Colonic mucosa (tissue), 4 donors: ENCODE results near the gene FNDC3B. TPM values are rescaled to one million over a fixed set of nuclear protein-coding genes. Genes with fewer than 3 reads are reported as not detected.

ENCODE experiments used
- DNase-seq: peaks from one replicate; pipeline ENCODE4 v3.0.0-alpha.2; 2020
- H3K27ac ChIP-seq: fragments of 200-600 bp; one replicate; pipeline ENCODE4 v1.8.0; 2021
- H3K27me3 ChIP-seq: fragments of 200-600 bp; one replicate; pipeline ENCODE4 v1.8.0; 2021
- H3K36me3 ChIP-seq: fragments of 200-600 bp; one replicate; pipeline ENCODE4 v1.8.0; 2021
- H3K4me1 ChIP-seq: fragments of 200-600 bp; one replicate; pipeline ENCODE4 v1.8.0; 2021; ENCODE audit warnings: mild to moderate bottlenecking
- H3K4me3 ChIP-seq: fragments of 200-600 bp; one replicate; pipeline ENCODE4 v1.8.0; 2021
- H3K9ac ChIP-seq, 2 donors: one replicate each; pipeline ENCODE4 v1.7.0; 2013; ENCODE audit warnings: control low read depth in 2 of 2, low read depth in 2 of 2, low read length in 2 of 2
- H3K9me3 ChIP-seq: fragments of 200-600 bp; one replicate; pipeline ENCODE4 v1.8.0; 2021
- intact Hi-C: fragments of 100-400 bp; cut with DNase I; formaldehyde crosslinking; loops from one replicate; pipeline ENCODE4 v1.14.1; 2022
- total RNA-seq, 2 donors: library from RNA; stranded (reverse); fragmentation: NEBNext Ultra II Directional in 1 of 2; extraction: Animal tissue kit (Norgen Biotek cat#: 25700) in 1 of 2; gene quantifications; one replicate each; pipeline ENCODE4 v1.2.1, GENCODE V29; 2021
- TF ChIP-seq, protein P1 (sequence below): fragments of 200-600 bp; IDR thresholded peaks from one replicate; pipeline ENCODE4 v1.8.0; 2022; ENCODE audit warnings: antibody characterized with exemption, mild to moderate bottlenecking
- donor health status: healthy.
- donor health status: DM: no; HTN: no; CAD: no.
- donor health status: DM: no; HTN: no; CAD: no.

FNDC3B gene
- total RNA-seq, 2 donors from 2014 or later, result 66.7 to 142 TPM

DNA sequence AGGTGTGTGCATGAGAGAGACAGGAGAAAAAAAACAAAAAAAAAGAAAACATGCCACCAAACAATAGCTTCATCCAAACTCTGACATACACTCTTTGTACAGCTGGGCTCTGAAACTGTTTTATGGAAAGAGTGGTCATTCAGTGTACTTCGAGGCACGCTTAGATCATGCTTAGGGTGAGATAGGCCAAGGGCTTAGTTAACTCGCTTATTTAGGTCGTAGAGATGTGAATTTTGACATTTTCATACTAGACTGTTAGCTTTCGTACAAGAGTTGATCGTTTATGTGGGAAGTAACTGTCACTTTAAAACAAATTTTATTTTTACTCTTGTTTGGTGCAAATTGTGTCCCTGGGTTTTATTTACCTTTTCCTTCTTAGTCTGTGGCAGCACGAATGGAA is 242.5 kb downstream of the FNDC3B start:
- H3K9me3 ChIP-seq, result no peaks in the 10 kb centered on the region
- H3K27me3 ChIP-seq, result no peaks in the 10 kb centered on the region
- H3K27ac ChIP-seq, result no peak overlapping the region
- H3K4me3 ChIP-seq, result no peak overlapping the region
- TF ChIP-seq, protein P1, sequence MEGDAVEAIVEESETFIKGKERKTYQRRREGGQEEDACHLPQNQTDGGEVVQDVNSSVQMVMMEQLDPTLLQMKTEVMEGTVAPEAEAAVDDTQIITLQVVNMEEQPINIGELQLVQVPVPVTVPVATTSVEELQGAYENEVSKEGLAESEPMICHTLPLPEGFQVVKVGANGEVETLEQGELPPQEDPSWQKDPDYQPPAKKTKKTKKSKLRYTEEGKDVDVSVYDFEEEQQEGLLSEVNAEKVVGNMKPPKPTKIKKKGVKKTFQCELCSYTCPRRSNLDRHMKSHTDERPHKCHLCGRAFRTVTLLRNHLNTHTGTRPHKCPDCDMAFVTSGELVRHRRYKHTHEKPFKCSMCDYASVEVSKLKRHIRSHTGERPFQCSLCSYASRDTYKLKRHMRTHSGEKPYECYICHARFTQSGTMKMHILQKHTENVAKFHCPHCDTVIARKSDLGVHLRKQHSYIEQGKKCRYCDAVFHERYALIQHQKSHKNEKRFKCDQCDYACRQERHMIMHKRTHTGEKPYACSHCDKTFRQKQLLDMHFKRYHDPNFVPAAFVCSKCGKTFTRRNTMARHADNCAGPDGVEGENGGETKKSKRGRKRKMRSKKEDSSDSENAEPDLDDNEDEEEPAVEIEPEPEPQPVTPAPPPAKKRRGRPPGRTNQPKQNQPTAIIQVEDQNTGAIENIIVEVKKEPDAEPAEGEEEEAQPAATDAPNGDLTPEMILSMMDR, result no peak
- no peak for DNase-seq
- no peak overlapping the region for H3K9ac ChIP-seq
- no peaks in the 10 kb centered on the region for H3K36me3 ChIP-seq
- no peaks in the 10 kb centered on the region for H3K4me1 ChIP-seq
- intact Hi-C loops, result no loop called here

GRCh38 chr3:172282850-172283249 is 243.5 kb downstream of the FNDC3B start:
- Histone ChIP-seq H3K36me3 (no peaks in the 10 kb centered on the region), H3K27ac (no peak overlapping the region), H3K9ac (no peak overlapping the region), H3K4me1 (no peaks in the 10 kb centered on the region), H3K9me3 (no peaks in the 10 kb centered on the region), H3K4me3 (no peak overlapping the region), H3K27me3 (no peaks in the 10 kb centered on the region)
- intact Hi-C loops, result no loop called here
- no peak for DNase-seq
- TF ChIP-seq, protein P1, result no peak

DNA sequence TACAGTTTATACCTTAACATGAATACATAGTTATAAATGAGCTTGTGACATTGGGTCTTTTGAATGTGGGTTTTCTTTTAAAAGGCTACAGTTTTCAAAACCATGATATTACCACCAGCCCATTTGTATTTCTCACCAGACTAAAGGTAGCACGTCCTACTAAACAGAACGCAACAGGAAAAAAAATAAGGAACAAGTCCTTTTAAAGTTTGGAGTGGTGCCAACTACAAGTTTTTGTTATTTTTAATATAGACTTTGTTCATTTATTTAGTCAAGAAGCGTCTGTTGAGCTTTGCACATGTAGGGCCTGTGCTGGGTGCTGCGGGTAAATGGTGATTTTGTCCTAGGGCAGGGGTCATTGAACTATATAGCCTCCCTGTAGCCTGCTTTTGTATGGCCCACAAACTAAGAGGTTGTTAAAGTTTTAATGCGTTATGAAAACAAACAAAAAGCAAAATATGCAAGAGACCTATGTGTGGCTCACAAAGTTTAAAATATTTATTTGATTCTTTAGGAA is 244.5 kb downstream of the FNDC3B start:
- intact Hi-C loops, result no loop called here
- H3K9me3 ChIP-seq, result no peaks in the 10 kb centered on the region
- no peaks in the 10 kb centered on the region for H3K36me3 ChIP-seq
- H3K4me3 ChIP-seq, result no peak overlapping the region
- no peak for DNase-seq
- H3K9ac ChIP-seq, result no peak overlapping the region
- no peaks in the 10 kb centered on the region for H3K27me3 ChIP-seq
- no peaks in the 10 kb centered on the region for H3K4me1 ChIP-seq
- TF ChIP-seq, protein P1, result no peak
- H3K27ac ChIP-seq, result no peak overlapping the region

GRCh38 chr3:172285844-172286243 is 246.5 kb downstream of the FNDC3B start:
- Histone ChIP-seq H3K4me3 (no peak overlapping the region), H3K36me3 (no peaks in the 10 kb centered on the region), H3K27ac (no peak overlapping the region), H3K9me3 (no peaks in the 10 kb centered on the region), H3K9ac (no peak overlapping the region), H3K4me1 (no peaks in the 10 kb centered on the region), H3K27me3 (no peaks in the 10 kb centered on the region)
- intact Hi-C loops, result no loop called here
- TF ChIP-seq, protein P1, result no peak
- DNase-seq, result no peak

GRCh38 chr3:172286548-172287148 is 247.3 kb downstream of the FNDC3B start:
- no peaks in the 10 kb centered on the region for H3K27me3 ChIP-seq
- no peak overlapping the region for H3K9ac ChIP-seq
- intact Hi-C loops, result no loop called here
- TF ChIP-seq, protein P1, result no peak
- H3K27ac ChIP-seq, result no peak overlapping the region
- H3K9me3 ChIP-seq, result no peaks in the 10 kb centered on the region
- H3K4me3 ChIP-seq, result no peak overlapping the region
- no peaks in the 10 kb centered on the region for H3K36me3 ChIP-seq
- no peaks in the 10 kb centered on the region for H3K4me1 ChIP-seq
- no peak for DNase-seq
